HG02943 (cell line): ENCODE measurements around the gene LOX.

Experiments used
- ATAC-seq: cut with Tn5 transposase; IDR thresholded peaks from one replicate; pipeline ENCODE4 v1.9.1; 2021; ENCODE audit warnings: mild to moderate bottlenecking, low read depth, moderate library complexity; ENCODE audit not compliant: unreplicated experiment

The LOX gene

DNA sequence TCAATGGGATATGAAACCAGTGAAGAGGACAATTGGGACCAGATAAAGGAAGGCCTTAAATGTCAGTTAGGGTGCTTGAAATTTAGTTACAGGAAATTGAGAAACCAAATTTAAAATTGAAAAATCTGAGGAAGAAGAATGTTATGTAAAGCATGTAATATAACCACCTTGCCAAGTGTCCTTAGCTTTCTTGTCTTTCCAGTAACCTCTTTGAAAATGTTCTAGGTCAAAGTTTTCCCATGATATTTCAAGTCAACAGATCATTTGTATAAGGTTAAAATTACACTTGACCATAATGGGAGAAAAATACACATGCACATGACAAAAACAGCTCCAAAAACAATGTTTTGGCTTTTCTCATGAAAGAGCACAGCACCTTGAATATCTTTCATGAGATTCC, 21.1 kb downstream of the LOX start:
- no peak for ATAC-seq

GRCh38 chr5:122054266-122054665, 23.8 kb downstream of the LOX start:
- no peak for ATAC-seq

DNA sequence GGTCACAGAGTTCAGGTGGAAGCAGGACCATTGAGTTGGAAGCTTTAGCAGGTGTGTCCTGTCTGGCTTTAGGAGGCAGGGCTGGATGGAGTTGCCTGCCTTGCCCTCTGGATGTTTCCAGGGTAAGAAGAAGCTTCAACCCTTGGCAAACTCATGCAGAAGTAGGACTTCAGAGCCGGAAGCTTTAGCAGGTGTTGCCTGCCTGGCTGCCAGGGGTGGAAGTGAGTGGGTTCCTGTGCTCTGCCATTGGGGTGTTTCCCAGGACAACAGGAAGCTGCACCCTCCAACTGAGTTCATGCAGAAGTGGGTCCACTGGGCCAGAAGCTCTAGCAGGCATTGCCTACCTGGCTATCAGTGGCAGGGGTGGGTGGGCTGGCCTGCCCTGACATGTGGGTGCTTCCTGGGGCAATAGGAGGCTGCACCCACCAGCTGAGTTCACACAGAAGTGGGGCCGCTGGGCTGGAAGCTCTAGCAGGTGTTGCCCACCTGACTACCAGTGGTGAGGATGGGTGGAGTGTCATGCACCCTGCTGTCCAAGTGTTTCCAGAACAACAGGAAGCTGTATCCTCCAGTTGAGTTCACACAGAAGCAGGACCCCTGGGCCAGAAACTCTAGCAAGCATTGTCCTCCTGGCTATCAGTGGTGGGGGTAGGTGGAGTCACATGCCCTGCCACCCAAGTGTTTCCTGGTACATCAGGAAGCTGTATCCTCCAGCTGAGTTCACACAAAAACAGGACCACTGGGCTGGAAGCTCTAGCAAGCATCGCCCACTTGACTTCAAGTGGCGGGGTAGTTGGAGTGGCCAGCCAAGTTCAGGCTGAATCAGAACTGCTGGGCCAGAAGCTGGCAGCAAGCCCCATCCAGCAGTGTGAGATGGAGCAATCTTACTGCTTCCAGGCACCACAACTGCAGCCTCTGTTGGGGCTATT, 24.6 kb downstream of the LOX start:
- ATAC-seq = no peak

DNA sequence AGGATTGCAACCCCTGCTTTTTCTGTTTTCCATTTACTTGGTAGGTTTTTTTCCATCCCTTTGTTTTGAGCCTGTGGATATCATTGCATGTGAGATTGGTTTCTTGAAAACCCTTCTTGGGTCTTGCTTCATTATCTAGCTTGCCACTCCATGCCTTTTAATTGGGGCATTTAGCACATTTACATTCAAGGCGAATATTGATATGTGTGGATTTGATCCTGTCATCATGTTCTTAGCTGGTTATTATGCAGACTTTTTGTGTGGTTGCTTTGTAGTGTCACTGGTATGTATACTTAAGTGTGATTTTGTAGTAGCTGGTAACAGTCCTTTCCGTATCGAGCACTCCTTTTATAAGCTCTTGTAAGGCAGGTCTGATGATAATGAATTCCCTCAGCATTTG, 26.5 kb downstream of the LOX start:
- ATAC-seq = no peak

- no peak for ATAC-seq
Measured at GRCh38 chr5:122050959-122051358, 27.1 kb downstream of the LOX start.

- no peak for ATAC-seq
Measured at GRCh38 chr5:122040636-122041302, 37.3 kb downstream of the LOX start.

DNA sequence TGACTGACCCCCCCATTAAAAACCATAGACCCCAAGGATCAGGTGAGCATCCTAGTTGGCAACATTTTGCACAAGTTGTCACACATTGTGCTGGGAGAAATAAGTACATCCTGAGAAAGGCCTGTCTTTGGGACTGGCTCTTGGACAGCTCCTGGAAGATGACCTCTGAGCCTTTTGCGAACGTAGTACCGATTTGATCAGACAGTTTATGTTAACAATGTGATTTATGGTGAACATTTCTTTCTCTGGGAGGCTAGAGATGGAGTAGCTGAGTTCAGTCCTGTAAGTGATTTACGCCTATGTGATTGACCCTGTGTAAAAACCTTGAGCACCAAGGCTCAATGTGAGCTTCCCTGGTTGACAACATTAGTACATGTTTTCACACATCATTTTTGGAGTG, 41.7 kb downstream of the LOX start:
- no peak for ATAC-seq

DNA sequence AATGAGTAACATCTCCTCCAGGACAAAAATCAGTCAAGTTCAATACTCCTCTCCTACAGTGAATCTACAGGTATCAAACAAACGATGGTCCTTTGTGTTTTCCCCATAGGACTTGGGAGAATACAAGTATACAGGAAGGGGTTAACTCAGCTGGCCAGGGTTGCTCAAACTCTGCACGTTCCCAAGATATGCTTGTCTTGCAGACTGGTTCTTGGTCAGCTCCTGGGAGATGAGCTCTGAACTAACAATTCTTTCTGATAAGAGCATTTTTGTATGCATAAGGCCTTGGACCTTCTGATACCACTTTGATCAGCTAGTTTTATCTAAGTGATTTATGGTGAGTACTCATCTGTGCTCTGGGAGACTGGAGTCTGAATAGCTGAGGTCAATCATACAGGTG, 42.1 kb downstream of the LOX start:
- ATAC-seq = no peak

DNA sequence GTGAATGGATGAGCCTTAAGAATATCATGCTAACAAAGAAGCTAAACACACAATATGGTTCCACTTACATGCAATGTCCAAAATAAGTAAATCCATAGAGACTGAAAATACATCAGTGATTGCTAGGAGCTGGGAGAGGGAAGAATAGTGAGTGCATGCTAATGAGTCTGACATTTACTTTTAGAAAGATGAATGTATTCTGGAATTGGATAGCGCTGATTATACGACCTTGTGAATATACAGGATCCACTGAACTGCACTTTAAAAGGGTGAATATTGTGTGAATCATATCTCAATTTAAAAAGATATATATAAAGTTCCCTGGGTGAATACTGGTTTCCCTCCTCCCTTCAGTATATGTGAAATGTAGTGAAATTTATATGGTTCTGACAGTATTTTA, 46.2 kb downstream of the LOX start:
- ATAC-seq = no peak

GRCh38 chr5:122030251-122030650, 47.8 kb downstream of the LOX start:
- ATAC-seq = no peak

DNA sequence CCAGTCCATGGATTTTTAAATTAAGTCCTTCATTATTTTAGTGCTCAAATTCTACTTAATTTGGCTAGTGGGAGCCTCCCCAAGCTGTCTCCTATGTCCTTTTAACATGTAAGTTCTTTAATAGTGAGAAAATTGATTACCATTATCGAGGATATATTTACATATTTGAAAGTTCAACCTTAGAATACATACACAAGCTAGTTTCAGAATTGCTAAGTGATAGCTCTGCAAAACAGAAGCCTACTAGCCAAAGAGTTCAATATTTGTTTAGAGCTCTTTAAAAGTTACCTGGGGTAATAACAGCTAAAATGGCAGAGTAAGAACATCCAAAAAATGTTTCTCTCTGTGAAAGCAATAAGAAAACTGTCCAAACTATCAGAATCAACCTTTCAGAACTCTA, 48.2 kb downstream of the LOX start:
- no peak for ATAC-seq

- no peak for ATAC-seq
Measured at GRCh38 chr5:122022966-122023365, 55.1 kb downstream of the LOX start.

- no peak for ATAC-seq
Measured at GRCh38 chr5:122019919-122020590, 58.0 kb downstream of the LOX start.

- no peak for ATAC-seq
Measured at GRCh38 chr5:122015471-122015870, 62.6 kb downstream of the LOX start.

- ATAC-seq = no peak
Measured at GRCh38 chr5:122014236-122014935, 63.7 kb downstream of the LOX start.
